Stomach (tissue), 9 donors: Measurements from ENCODE around the gene KLF8. TPM values are rescaled to one million over a fixed set of nuclear protein-coding genes. Genes with fewer than 3 reads are reported as not detected.

ENCODE experiments used
- DNase-seq, 2 donors: peaks; one replicate each; pipeline versions ENCODE4 v3.0.0 to v3.0.0-alpha.2; 2013 to 2019
- H3K27ac ChIP-seq, 5 donors: fragments of 200-600 bp in 4 of 5; sonication (generic) in 4 of 5; one replicate each; pipeline ENCODE4 v1.5.1; 2013 to 2019; ENCODE audit warnings: mild to moderate bottlenecking in 1 of 5, moderate library complexity in 1 of 5
- H3K27me3 ChIP-seq, 3 donors: fragments of 200-600 bp; sonication (generic); one replicate each; pipeline ENCODE4 v1.5.1; 2017 to 2019; ENCODE audit warnings: mixed run types in 1 of 3
- H3K36me3 ChIP-seq, 4 donors: fragments of 200-600 bp; sonication (generic); 1 replicate in 3 of 4; 2 replicates in 1 of 4; pipeline ENCODE4 v1.5.1; 2016 to 2019
- H3K4me1 ChIP-seq, 4 donors: fragments of 200-600 bp; sonication (generic); one replicate each; pipeline ENCODE4 v1.5.1; 2016 to 2019
- H3K4me3 ChIP-seq, 4 donors: fragments of 200-600 bp; sonication (generic) in 3 of 4; one replicate each; pipeline ENCODE4 v1.5.1; 2016 to 2019; ENCODE audit warnings: mild to moderate bottlenecking in 1 of 4
- H3K9me3 ChIP-seq, 4 donors: fragments of 200-600 bp; sonication (generic); one replicate each; pipeline ENCODE4 v1.5.1; 2016 to 2019
- CTCF ChIP-seq, 7 experiments: fragments of 450-650 bp in 4 of 7; fragments of 200-600 bp in 3 of 7; sonication (generic) in 3 of 7; IDR thresholded peaks; one replicate each; pipeline ENCODE4 v1.5.1; 2016 to 2019; ENCODE audit warnings: antibody characterized with exemption in 7 of 7, control low read depth in 2 of 7, mild to moderate bottlenecking in 1 of 7
- EP300 ChIP-seq: sonication (generic); formaldehyde crosslinking; IDR thresholded peaks from one replicate; pipeline ENCODE4 v1.6.1; 2017; ENCODE audit warnings: antibody characterized with exemption
- POLR2A ChIP-seq, 4 donors: fragments of 450-650 bp; IDR thresholded peaks; one replicate each; pipeline ENCODE4 v1.6.1; 2016; ENCODE audit warnings: antibody characterized with exemption in 4 of 4, control low read depth in 2 of 4, mild to moderate bottlenecking in 1 of 4, moderate library complexity in 1 of 4
- POLR2AphosphoS5 ChIP-seq, 3 donors: sonication (generic); formaldehyde crosslinking; IDR thresholded peaks; one replicate each; pipeline ENCODE4 v1.6.1; 2016; ENCODE audit warnings: antibody characterized with exemption in 3 of 3
- WGBS, 5 donors: extraction: QIAGEN DNeasy Blood & Tissue Kit in 3 of 5; methylation state at CpG; one replicate each; pipeline versions ENCODE4 v1.1.5 to v1.1.7; 2013 to 2018; 5-methylcytosine and 5-hydroxymethylcytosine counted together
- intact Hi-C: fragments of 100-400 bp; cut with DNase I; formaldehyde crosslinking; loops from one replicate; pipeline ENCODE4 v1.15.1; 2023; ENCODE audit warnings: low total_unique reads
- polyA plus RNA-seq, 3 donors: library from polyadenylated mRNA; stranded (reverse); fragments of 200-250 nt; gene quantifications; one replicate each; pipeline ENCODE4 v1.2.3, GENCODE V29; 2013
- total RNA-seq, 5 donors: library from RNA; depleted of rRNA; stranded (reverse); fragments of >200 nt; gene quantifications; one replicate each; pipeline versions ENCODE4 v1.1.0 to v1.2.3, GENCODE V29; 2014 to 2016
- donor health status: healthy with polysubstance abuse.
- donor health status: Bipolar disorder and iron deficiency.
- donor health status: healthy.

The KLF8 gene
- total and polyA plus RNA-seq, 8 donors, result 0.29 to 15.2 (median 6.5) TPM

GRCh38 chrX:56318076-56318475 is 85.9 kb downstream of the KLF8 start:
- Histone ChIP-seq H3K4me3 (no peak overlapping the region), H3K27me3 (no peaks in the 10 kb centered on the region), H3K27ac (no peak overlapping the region), H3K36me3 (no peaks in the 10 kb centered on the region), H3K4me1 (no peaks in the 10 kb centered on the region), H3K9me3 (peaks cover 0 to 19% (median 5%) of the 10 kb centered on the region in 4 donors)
- DNase-seq, result no peak
- intact Hi-C loops, result no loop called here
- no peak for TF ChIP-seq CTCF (IDR thresholded peaks at IDR 0.05)
- TF ChIP-seq POLR2AphosphoS5 (IDR thresholded peaks at IDR 0.05), result no peak
- TF ChIP-seq EP300, result no peak
- no peak for TF ChIP-seq POLR2A (IDR thresholded peaks at IDR 0.05)
- WGBS, 5 donors, result 17 to 65% (median 62%) methylated on average over 1 to 2 of the region's 2 CpGs

DNA sequence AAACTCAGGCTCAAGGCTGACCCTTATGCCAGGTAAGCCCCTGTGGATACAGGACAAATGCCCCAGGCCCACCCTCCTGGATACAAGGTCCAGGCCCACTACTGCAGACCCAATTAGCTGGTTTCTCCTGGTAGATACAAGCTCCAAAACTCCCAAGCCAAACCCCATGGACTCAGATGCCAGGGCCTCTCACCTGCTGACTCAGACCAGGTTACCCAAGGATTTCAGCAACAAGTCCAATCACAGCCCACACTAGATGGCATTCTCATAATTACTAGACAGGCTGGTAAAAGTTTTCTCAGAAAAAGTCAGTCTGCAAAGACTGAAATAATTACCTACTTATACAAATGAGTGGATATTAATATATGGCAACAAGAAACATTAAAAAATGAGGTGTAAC is 87.0 kb downstream of the KLF8 start:
- no peaks in the 10 kb centered on the region for H3K4me1 ChIP-seq
- no peak overlapping the region for H3K27ac ChIP-seq
- H3K9me3 ChIP-seq, result peaks cover 0 to 23% (median 5%) of the 10 kb centered on the region in 4 donors
- intact Hi-C loops, result no loop called here
- no peak overlapping the region for H3K4me3 ChIP-seq
- DNase-seq, result no peak
- no peaks in the 10 kb centered on the region for H3K27me3 ChIP-seq
- TF ChIP-seq EP300 (no peak), CTCF (IDR thresholded peaks at IDR 0.05) (no peak), POLR2A (IDR thresholded peaks at IDR 0.05) (no peak), POLR2AphosphoS5 (IDR thresholded peaks at IDR 0.05) (no peak)
- H3K36me3 ChIP-seq, result no peaks in the 10 kb centered on the region
